LNCaP clone FGC (cell line): ENCODE results near the gene GPR22.

Experiments used
- DNase-seq: peaks from one replicate; pipeline ENCODE4 v3.0.0-alpha.2; 2011; ENCODE audit warnings: low read depth
- H3K4me3 ChIP-seq: 2 replicates; pipeline ENCODE4 v1.5.1; 2011; ENCODE audit warnings: mild to moderate bottlenecking, low read depth, low read length, control low read depth
- CTCF ChIP-seq: IDR thresholded peaks from 2 replicates; pipeline ENCODE4 v1.5.1; 2012; ENCODE audit warnings: mild to moderate bottlenecking; ENCODE audit not compliant: control insufficient read depth, insufficient read depth; ENCODE audit errors: extremely low read depth

Gene GPR22

GRCh38 chr7:107494884-107495283 is 25.0 kb downstream of the GPR22 start:
- no peak for DNase-seq
- no peak for TF ChIP-seq CTCF
- H3K4me3 ChIP-seq: no peak overlapping the region

GRCh38 chr7:107495516-107495915 is 25.7 kb downstream of the GPR22 start:
- no peak for DNase-seq
- no peak overlapping the region for H3K4me3 ChIP-seq
- TF ChIP-seq CTCF: no peak

GRCh38 chr7:107499731-107500130 is 29.9 kb downstream of the GPR22 start:
- no peak overlapping the region for H3K4me3 ChIP-seq
- no peak for DNase-seq
- TF ChIP-seq CTCF: no peak

- TF ChIP-seq CTCF: peak; percentile 70
- no peak overlapping the region for H3K4me3 ChIP-seq
- DNase-seq: no peak
Measured at GRCh38 chr7:107501593-107501992, 31.7 kb downstream of the GPR22 start.

GRCh38 chr7:107502154-107502553 is 32.3 kb downstream of the GPR22 start:
- DNase-seq: no peak
- TF ChIP-seq CTCF: no peak
- H3K4me3 ChIP-seq: no peak overlapping the region

GRCh38 chr7:107502797-107503196 is 32.9 kb downstream of the GPR22 start:
- no peak for TF ChIP-seq CTCF
- H3K4me3 ChIP-seq: no peak overlapping the region
- no peak for DNase-seq

- TF ChIP-seq CTCF: no peak
- DNase-seq: no peak
Measured at GRCh38 chr7:107503687-107504086, 33.8 kb downstream of the GPR22 start.

More at GRCh38 chr7:107503687-107504086, 33.8 kb downstream of the GPR22 start:
- no peak overlapping the region for H3K4me3 ChIP-seq
